ENCODE measurements around the gene PTPRN.

DNA sequence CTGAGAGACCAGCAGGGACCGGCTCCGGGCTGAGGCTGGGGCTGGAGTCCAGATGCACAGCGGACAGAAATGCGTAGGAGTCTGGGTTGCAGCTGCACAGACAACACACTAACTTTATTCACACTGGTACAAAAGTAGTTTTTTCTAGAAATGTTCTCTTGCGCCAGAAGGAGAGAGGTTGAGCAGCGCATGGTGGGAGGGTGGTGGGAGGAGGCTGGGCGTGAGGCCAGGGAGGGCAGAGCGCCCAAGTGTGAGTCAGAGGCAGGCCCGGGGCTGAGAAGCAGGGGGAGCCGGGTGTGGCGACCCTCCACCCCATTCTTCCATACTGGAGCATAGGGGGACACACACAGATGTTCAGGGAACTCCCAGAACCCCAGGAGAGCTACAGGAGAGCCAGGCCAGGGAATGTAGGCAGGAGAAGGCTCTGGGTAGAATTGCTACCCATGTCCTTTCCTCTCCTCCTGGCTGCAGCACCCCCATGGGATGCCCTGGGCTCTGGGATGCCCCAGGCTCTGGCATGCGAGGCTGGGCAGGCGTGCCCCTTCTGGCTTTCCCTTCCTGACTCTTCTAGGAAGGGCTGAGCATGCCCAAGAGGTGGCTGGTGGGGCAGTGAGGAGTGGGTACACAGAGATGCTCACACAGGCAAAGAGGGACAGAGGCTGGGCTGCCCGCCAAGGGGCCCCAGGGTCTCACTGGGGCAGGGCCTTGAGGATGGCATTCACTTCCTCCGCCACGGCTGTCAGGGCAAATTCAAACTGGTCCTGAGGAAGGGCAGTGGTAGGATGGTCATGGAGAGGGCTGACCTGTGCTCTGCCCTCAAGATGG is 19.5 kb downstream of the PTPRN start:
- TF ChIP-seq, protein P1, sequence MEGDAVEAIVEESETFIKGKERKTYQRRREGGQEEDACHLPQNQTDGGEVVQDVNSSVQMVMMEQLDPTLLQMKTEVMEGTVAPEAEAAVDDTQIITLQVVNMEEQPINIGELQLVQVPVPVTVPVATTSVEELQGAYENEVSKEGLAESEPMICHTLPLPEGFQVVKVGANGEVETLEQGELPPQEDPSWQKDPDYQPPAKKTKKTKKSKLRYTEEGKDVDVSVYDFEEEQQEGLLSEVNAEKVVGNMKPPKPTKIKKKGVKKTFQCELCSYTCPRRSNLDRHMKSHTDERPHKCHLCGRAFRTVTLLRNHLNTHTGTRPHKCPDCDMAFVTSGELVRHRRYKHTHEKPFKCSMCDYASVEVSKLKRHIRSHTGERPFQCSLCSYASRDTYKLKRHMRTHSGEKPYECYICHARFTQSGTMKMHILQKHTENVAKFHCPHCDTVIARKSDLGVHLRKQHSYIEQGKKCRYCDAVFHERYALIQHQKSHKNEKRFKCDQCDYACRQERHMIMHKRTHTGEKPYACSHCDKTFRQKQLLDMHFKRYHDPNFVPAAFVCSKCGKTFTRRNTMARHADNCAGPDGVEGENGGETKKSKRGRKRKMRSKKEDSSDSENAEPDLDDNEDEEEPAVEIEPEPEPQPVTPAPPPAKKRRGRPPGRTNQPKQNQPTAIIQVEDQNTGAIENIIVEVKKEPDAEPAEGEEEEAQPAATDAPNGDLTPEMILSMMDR (IDR thresholded peaks at IDR 0.05; ENCODE audit: low read length) = no peak
- TF ChIP-seq EZH2 (IDR thresholded peaks at IDR 0.05; ENCODE audit: borderline replicate concordance, low read length) = no peak
